HG02642 (cell line): ENCODE measurements around the gene GNG3.
A peak's percentile ranks its signal among the peaks of the same experiment; 100 is the strongest.
"Not testable (repeated sequence)": the region's sequence is repeated elsewhere in the genome, so short reads cannot be mapped to it uniquely, and the experiment has no call there.

ENCODE experiments used
- ATAC-seq: cut with Tn5 transposase; IDR thresholded peaks from one replicate; pipeline ENCODE4 v1.9.1; 2021; ENCODE audit warnings: mild to moderate bottlenecking; ENCODE audit not compliant: unreplicated experiment, poor library complexity

GNG3 gene

GRCh38 chr11:62687508-62688396 is 19.7 kb upstream of the GNG3 start:
- no peak for ATAC-seq

GRCh38 chr11:62688491-62688890 is 19.0 kb upstream of the GNG3 start:
- ATAC-seq, result no peak

GRCh38 chr11:62689421-62690183 is 17.9 kb upstream of the GNG3 start, which contains the start of gene LRRN4CL:
LRRN4CL (minus strand) TSS chr11:62689530; CDS start chr11:62688508, 1,022 bp downstream.
- no peak for ATAC-seq

- ATAC-seq, result not testable (repeated sequence)
These were observed 13.9 kb upstream of the GNG3 start for GRCh38 chr11:62693624-62694023.

GRCh38 chr11:62694455-62695167 is 12.9 kb upstream of the GNG3 start:
- ATAC-seq, result no peak

- no peak for ATAC-seq
These were observed 5.2 kb upstream of the GNG3 start for GRCh38 chr11:62702246-62702645.

GRCh38 chr11:62703921-62704320 is 3.6 kb upstream of the GNG3 start:
- not testable (repeated sequence) for ATAC-seq

DNA sequence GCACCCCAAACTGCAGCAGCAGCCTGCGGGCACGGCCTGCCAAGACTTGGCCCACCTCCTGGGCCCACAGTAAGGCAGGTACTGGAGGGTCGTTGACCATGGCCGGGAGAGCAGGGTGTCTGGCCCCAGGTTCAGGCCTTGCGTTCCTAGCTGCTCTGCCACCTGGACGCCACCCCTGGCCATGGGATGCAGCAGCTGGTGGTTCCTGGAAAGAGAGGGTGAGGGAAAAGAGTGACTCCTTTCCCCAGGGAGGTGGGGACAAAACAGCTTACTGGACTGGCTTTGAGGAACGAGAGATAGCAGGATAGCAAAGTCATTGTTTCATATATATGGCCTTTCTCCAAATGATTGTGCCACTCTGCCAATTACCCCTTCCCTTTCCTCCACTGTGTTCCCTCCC is 2.1 kb upstream of the GNG3 start:
- no peak for ATAC-seq

GRCh38 chr11:62705880-62706849 is 1.3 kb upstream of the GNG3 start:
- peak; percentile 63 for ATAC-seq

DNA sequence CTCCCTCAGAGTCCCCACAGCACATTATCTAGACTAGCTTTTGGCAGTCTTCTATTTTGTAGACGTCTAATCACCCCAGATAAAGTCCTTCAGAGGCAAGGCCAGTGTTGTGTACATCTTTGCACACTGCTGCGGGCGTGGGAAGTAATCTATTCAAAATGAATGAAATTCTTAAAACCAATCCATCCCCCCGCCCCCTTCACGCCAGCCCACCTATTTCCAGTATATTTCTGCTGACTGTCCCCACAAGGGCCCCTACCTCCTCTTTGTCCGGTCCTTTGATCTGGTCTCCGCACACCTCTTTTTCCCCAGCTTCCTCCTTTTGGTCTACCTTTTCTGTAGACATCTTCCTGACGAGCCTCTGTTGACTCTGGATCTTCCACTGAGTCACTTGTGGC is 627 bp upstream of the GNG3 start:
- no peak for ATAC-seq

DNA sequence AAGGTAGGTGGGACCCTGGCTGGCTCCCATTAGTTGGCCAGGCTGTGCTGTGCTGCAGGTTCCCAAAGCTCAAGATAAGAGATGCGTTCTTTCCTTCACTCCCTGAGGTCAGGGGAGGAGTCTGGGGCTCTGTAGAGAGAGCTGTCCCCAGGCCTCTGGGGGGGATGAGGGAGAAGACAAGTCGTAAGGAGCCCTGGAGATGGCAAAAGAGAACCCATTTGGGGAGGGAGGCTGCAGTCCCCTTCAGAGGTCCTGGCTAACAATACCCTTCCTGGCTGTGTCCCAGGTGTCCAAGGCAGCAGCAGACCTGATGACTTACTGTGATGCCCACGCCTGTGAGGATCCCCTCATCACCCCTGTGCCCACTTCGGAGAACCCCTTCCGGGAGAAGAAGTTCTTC is 916 bp downstream of the GNG3 start:
- no peak for ATAC-seq

- ATAC-seq, result no peak
These were observed 1.3 kb downstream of the GNG3 start for GRCh38 chr11:62708793-62709192.

DNA sequence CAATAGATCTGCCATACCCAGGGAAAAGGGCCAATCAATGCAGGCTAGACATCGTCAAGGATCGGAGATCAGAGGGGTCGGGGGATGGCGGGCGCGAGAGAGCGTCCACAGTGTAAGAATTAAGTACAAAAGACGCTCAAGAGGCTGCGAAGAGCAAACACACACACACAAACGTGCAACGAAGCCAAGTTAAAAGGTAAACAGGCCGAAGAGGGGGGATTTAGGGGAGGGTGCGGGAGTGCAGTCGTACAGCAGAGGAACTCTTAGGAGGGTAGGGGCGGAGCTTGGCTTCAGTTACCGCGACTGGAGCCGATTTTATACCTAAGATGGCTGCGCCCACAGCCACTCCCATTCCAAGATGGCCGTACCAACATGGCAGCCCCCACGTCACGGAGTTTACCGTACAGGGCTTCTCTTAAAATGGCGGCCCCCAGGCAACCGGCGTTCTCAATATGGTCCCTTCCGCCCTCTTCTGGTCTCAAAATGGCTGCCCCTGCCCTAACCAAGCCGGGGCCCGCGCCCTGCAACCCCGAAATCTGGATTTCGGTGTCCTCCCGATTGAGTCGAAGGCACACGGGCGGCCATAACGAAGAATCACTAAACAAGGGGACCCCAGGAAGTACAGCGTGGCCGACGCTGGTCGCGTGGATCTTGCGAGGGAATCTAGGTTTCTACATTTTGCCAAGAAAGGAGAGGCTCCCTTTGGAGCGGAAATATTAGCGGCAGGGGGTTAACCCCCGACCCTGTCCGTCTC is 1.9 kb downstream of the GNG3 start:
- peak; percentile 75 for ATAC-seq

DNA sequence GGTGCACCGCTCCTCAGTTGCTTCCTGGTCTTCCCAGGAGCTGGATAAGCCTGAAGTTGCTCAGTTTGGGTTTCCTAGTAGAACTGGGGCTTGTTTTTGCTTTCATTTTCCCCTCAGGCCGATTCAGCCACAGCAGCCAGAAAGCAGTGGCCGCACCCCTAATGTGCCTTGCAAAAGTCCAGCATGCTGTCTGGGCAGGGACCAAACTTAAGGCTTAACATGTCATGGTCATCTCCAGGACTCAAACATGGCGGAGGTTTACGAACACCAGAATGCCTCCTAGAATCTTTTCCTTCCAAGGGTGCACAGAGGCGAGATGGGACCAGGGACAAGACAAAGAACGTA is 2.5 kb downstream of the GNG3 start:
- ATAC-seq, result peak; percentile 2

GRCh38 chr11:62712276-62712812 is 4.9 kb downstream of the GNG3 start:
- no peak for ATAC-seq

DNA sequence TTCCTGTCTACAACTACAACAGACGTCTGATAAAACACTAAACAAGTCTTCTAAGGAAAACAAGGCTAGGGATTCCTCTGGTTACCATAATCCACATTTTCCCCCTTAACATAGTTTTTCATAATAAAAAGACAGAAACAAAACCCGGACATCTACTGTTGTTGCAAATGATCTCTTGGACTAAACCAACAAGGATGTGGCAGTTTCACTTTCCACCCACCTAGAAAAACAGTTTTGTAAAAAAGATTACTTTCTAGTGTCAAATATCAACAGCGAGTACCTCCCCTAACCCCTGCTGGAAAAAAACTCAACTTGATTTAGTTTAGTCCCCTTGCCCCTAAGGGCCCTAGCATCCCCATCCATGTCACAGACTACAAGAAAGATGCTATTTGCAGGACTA is 5.4 kb downstream of the GNG3 start:
- ATAC-seq, result no peak

GRCh38 chr11:62713343-62713742 is 5.9 kb downstream of the GNG3 start:
- no peak for ATAC-seq

DNA sequence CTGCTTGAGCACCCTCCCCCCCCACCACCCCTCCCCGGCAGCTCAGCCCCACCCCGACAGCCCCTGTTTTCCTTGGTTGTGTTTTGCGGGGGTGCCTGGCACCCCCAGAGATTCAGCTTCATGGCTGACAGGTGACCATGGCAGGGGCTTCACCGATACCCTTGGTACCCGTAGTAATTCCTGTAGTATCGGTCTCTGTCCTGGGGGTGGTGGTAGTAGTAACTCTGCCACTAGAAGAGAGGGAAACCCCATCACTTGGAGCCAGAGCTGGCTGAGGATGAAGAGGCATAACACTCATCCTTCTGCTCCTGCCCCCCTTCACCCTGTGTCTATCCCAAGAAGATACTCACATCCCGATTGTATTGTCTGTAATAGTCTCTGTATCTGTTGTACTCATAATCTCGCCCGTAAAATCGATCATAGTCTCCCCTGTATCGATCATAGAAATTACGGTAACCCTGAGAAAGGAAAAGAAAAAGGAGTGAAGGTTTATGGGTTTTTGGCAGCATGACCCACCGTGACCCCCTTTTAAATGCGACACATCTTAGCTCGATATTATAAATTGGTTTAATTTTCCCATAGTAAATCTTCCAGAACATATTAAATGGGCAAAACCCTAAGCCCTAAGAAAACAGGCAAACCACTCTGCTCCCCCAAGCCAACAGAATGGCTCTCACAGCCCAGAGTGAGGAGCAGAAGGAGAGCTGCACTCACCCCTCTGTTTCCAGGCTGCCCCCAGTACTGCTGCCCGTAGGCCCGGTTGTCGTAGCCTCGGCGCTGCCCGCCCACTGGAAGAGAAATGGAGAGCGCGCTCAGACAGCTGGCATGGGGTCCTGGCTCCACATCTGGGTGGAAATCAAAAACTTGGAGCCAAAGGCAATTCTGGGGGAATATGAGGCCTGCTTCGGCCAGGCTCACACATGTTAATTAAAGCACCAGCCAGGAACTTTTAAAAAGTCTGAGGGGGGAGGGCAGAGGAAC is 8.0 kb downstream of the GNG3 start:
- ATAC-seq, result no peak
